BE2C (cell line): ENCODE results near the gene PRR5L.
"Not testable (repeated sequence)": the region's sequence is repeated elsewhere in the genome, so short reads cannot be mapped to it uniquely, and the experiment has no call there.

Experiments
- DNase-seq: peaks from one replicate; pipeline ENCODE4 v3.0.0-alpha.2; 2020
- H3K27me3 ChIP-seq: fragments of 250-450 bp; sonication (Bioruptor Pico); 2 replicates; pipeline ENCODE4 v1.5.1; 2020; ENCODE audit warnings: mild to moderate bottlenecking
- H3K36me3 ChIP-seq: fragments of 250-450 bp; sonication (Bioruptor Pico); 2 replicates; pipeline ENCODE4 v1.5.1; 2020; ENCODE audit warnings: mild to moderate bottlenecking
- H3K4me1 ChIP-seq: fragments of 250-450 bp; sonication (Bioruptor Pico); 2 replicates; pipeline ENCODE4 v1.5.1; 2020
- H3K4me3 ChIP-seq: 2 replicates; pipeline ENCODE4 v1.5.1; 2011; ENCODE audit warnings: low read depth, low read length
- H3K9me3 ChIP-seq: fragments of 250-450 bp; sonication (Bioruptor Pico); 2 replicates; pipeline ENCODE4 v1.5.1; 2020
- CTCF ChIP-seq: IDR thresholded peaks from 2 replicates; pipeline ENCODE4 v1.5.1; 2012; ENCODE audit warnings: mild to moderate bottlenecking, low read depth, low read length

The PRR5L gene

GRCh38 chr11:36313750-36314433 lies 17.8 kb downstream of the PRR5L start:
- no peak for TF ChIP-seq CTCF
- Histone ChIP-seq H3K4me1 (no peaks in the 10 kb centered on the region), H3K9me3 (no peaks in the 10 kb centered on the region), H3K4me3 (no peak overlapping the region), H3K36me3 (no peaks in the 10 kb centered on the region), H3K27me3 (no peaks in the 10 kb centered on the region)
- DNase-seq: no peak

GRCh38 chr11:36314434-36314767 lies 18.3 kb downstream of the PRR5L start:
- H3K36me3 ChIP-seq: no peaks in the 10 kb centered on the region

GRCh38 chr11:36316049-36316448 lies 20.0 kb downstream of the PRR5L start:
- no peaks in the 10 kb centered on the region for H3K4me1 ChIP-seq
- TF ChIP-seq CTCF: no peak
- no peaks in the 10 kb centered on the region for H3K27me3 ChIP-seq
- H3K4me3 ChIP-seq: no peak overlapping the region
- no peaks in the 10 kb centered on the region for H3K36me3 ChIP-seq
- no peak for DNase-seq
- H3K9me3 ChIP-seq: no peaks in the 10 kb centered on the region

More at GRCh38 chr11:36314434-36314767, 18.3 kb downstream of the PRR5L start:
- TF ChIP-seq CTCF: no peak
- DNase-seq: no peak
- H3K4me3 ChIP-seq: no peak overlapping the region
- no peaks in the 10 kb centered on the region for H3K4me1 ChIP-seq
- no peaks in the 10 kb centered on the region for H3K9me3 ChIP-seq
- no peaks in the 10 kb centered on the region for H3K27me3 ChIP-seq

GRCh38 chr11:36317992-36318391 lies 21.9 kb downstream of the PRR5L start:
- Histone ChIP-seq H3K4me3 (no peak overlapping the region), H3K4me1 (no peaks in the 10 kb centered on the region), H3K9me3 (no peaks in the 10 kb centered on the region), H3K27me3 (no peaks in the 10 kb centered on the region), H3K36me3 (no peaks in the 10 kb centered on the region)
- no peak for TF ChIP-seq CTCF
- no peak for DNase-seq

- not testable (repeated sequence) for H3K9me3 ChIP-seq, DNase-seq, H3K4me3 ChIP-seq, H3K36me3 ChIP-seq, H3K4me1 ChIP-seq, H3K27me3 ChIP-seq
Observed at GRCh38 chr11:36324956-36325355, 28.9 kb downstream of the PRR5L start.

- DNase-seq, H3K27me3 ChIP-seq, H3K4me1 ChIP-seq, H3K36me3 ChIP-seq, H3K9me3 ChIP-seq, H3K4me3 ChIP-seq: not testable (repeated sequence)
Observed at GRCh38 chr11:36325403-36325802, 29.3 kb downstream of the PRR5L start.

GRCh38 chr11:36326524-36327419 lies 30.7 kb downstream of the PRR5L start:
- no peak for TF ChIP-seq CTCF
- Histone ChIP-seq H3K27me3 (no peaks in the 10 kb centered on the region), H3K9me3 (no peaks in the 10 kb centered on the region), H3K36me3 (no peaks in the 10 kb centered on the region), H3K4me3 (no peak overlapping the region), H3K4me1 (no peaks in the 10 kb centered on the region)
- no peak for DNase-seq
